IMR-90 (cell line): ENCODE results near the gene SPRED2. TPM values are rescaled to one million over a fixed set of nuclear protein-coding genes. Genes with fewer than 3 reads are reported as not detected.
A peak's percentile ranks its signal among the peaks of the same experiment; 100 is the strongest.

ENCODE experiments used
- ATAC-seq: fragments of 200-7000 bp; cut with Tn5 transposase; 2 replicates; pipeline ENCODE4 v1.9.1; 2020; ENCODE audit warnings: low read depth, mild to moderate bottlenecking, moderate library complexity
- BruUV-seq: library from RNA; stranded (reverse); fragments of 400-500 nt; replicated peaks from 2 replicates; lab custom pipeline; 2021; lab: Mats Ljungman, UMichigan
- CTCF ChIA-PET: fragments of 300-600 bp; formaldehyde crosslinking; extraction: SDS; loops from one replicate; lab custom pipeline; 2021; ENCODE audit warnings: antibody characterized with exemption; lab: Yijun Ruan, JAX
- POLR2A ChIA-PET: fragments of 300-600 bp; sonication (Branson Sonifier 250); formaldehyde crosslinking; loops from one replicate; lab custom pipeline; 2022; ENCODE audit warnings: antibody characterized with exemption; ENCODE audit not compliant: unreplicated experiment; lab: Charles Lee
- DNase-seq: peaks from one replicate; pipeline ENCODE4 v3.0.0; 2013
- H2AFZ ChIP-seq: replicated peaks from 2 replicates; pipeline ENCODE3; 2013; ENCODE audit warnings: low read length, mild to moderate bottlenecking; ENCODE audit not compliant: poor library complexity
- H2AK5ac ChIP-seq: 2 replicates; pipeline ENCODE4 v1.6.1; 2013; ENCODE audit warnings: low read depth, low read length, inconsistent platforms
- H2AK9ac ChIP-seq: replicated peaks from 2 replicates; pipeline ENCODE3; 2013; ENCODE audit warnings: mild to moderate bottlenecking, low read depth, low read length, moderate library complexity; ENCODE audit not compliant: poor library complexity
- H2BK120ac ChIP-seq: 2 replicates; pipeline ENCODE4 v1.6.1; 2013; ENCODE audit warnings: low read depth, low read length, inconsistent platforms
- H2BK15ac ChIP-seq: 3 replicates; pipeline ENCODE4 v1.6.1; 2013; ENCODE audit warnings: low read depth, low read length, inconsistent platforms
- H2BK20ac ChIP-seq: 2 replicates; pipeline ENCODE4 v1.6.1; 2013; ENCODE audit warnings: low read depth, mild to moderate bottlenecking, inconsistent platforms, low read length, moderate library complexity
- H2BK5ac ChIP-seq: 2 replicates; pipeline ENCODE4 v1.6.1; 2013; ENCODE audit warnings: mild to moderate bottlenecking, low read depth, low read length, inconsistent platforms; ENCODE audit not compliant: poor library complexity, severe bottlenecking
- H3K14ac ChIP-seq: replicated peaks from 2 replicates; pipeline ENCODE4 v1.6.1; 2013; ENCODE audit warnings: low read depth, low read length, inconsistent platforms
- H3K18ac ChIP-seq: 2 replicates; pipeline ENCODE4 v1.6.1; 2013; ENCODE audit warnings: low read depth, low read length, control low read depth
- H3K23ac ChIP-seq: 2 replicates; pipeline ENCODE4 v1.6.1; 2013; ENCODE audit warnings: low read depth, low read length, inconsistent platforms
- H3K27ac ChIP-seq: 2 replicates; pipeline ENCODE4 v1.5.1; 2013; ENCODE audit warnings: mild to moderate bottlenecking, control low read depth, low read length; ENCODE audit not compliant: insufficient read depth
- H3K27me3 ChIP-seq: 2 replicates; pipeline ENCODE4 v1.6.1; 2013; ENCODE audit warnings: low read length; ENCODE audit not compliant: control insufficient read depth, insufficient read depth
- H3K36me3 ChIP-seq: 2 replicates; pipeline ENCODE4 v1.6.1; 2013; ENCODE audit warnings: low read length, mixed read lengths; ENCODE audit not compliant: control insufficient read depth, insufficient read depth
- H3K4ac ChIP-seq: 2 replicates; pipeline ENCODE4 v1.6.1; 2013; ENCODE audit warnings: low read depth, low read length, inconsistent platforms
- H3K4me1 ChIP-seq: 2 replicates; pipeline ENCODE4 v1.6.1; 2013; ENCODE audit warnings: low read length, mixed read lengths; ENCODE audit not compliant: control insufficient read depth, insufficient read depth
- H3K4me2 ChIP-seq: 2 replicates; pipeline ENCODE4 v1.6.1; 2013; ENCODE audit warnings: low read depth, mild to moderate bottlenecking, control low read depth, low read length, moderate library complexity
- H3K4me3 ChIP-seq: 2 replicates; pipeline ENCODE4 v1.5.1; 2013; ENCODE audit warnings: low read depth, mild to moderate bottlenecking, control low read depth, low read length, moderate library complexity; ENCODE audit not compliant: insufficient read depth
- H3K56ac ChIP-seq: 2 replicates; pipeline ENCODE4 v1.6.1; 2013; ENCODE audit warnings: low read length, inconsistent platforms; ENCODE audit not compliant: insufficient read depth; ENCODE audit errors: extremely low read depth
- H3K79me1 ChIP-seq, 2 experiments: 2 replicates each; pipeline ENCODE4 v1.6.1; 2013; ENCODE audit warnings: low read length in 2 of 2, inconsistent platforms in 1 of 2, low read depth in 1 of 2
- H3K9ac ChIP-seq: 2 replicates; pipeline ENCODE4 v1.6.1; 2013; ENCODE audit warnings: low read depth, low read length, control low read depth
- H3K9me1 ChIP-seq: 2 replicates; pipeline ENCODE4 v1.6.1; 2013; ENCODE audit warnings: low read length, inconsistent platforms; ENCODE audit not compliant: insufficient read depth
- H3K9me3 ChIP-seq: 2 replicates; pipeline ENCODE4 v1.6.1; 2013; ENCODE audit warnings: low read length; ENCODE audit not compliant: control insufficient read depth, insufficient read depth
- H4K20me1 ChIP-seq: 2 replicates; pipeline ENCODE4 v1.6.1; 2013; ENCODE audit warnings: low read length, inconsistent platforms; ENCODE audit not compliant: insufficient read depth
- H4K5ac ChIP-seq: 2 replicates; pipeline ENCODE4 v1.6.1; 2013; ENCODE audit warnings: mild to moderate bottlenecking, low read depth, low read length, control low read depth
- H4K8ac ChIP-seq, 2 experiments: 2 replicates each; pipeline ENCODE4 v1.6.1; 2013; ENCODE audit warnings: low read depth in 2 of 2, low read length in 2 of 2, control low read depth in 1 of 2, inconsistent platforms in 1 of 2
- H4K91ac ChIP-seq: 2 replicates; pipeline ENCODE4 v1.6.1; 2013; ENCODE audit warnings: low read depth, low read length, inconsistent platforms; ENCODE audit not compliant: insufficient read depth
- MAZ ChIP-seq: IDR thresholded peaks from 2 replicates; pipeline ENCODE4 v1.6.1; 2012; ENCODE audit warnings: low read depth, mild to moderate bottlenecking, low read length, improper control_type of control experiment, moderate library complexity, borderline replicate concordance
- MXI1 ChIP-seq: IDR thresholded peaks from 2 replicates; pipeline ENCODE4 v1.6.1; 2012; ENCODE audit warnings: low read depth, mild to moderate bottlenecking, low read length, moderate library complexity, borderline replicate concordance
- WGBS, 2 experiments: methylation state at CpG; one replicate each; pipeline versions ENCODE4 v1.1.5 to v1.1.7; 2013; ENCODE audit warnings: missing lambda C conversion rate in 2 of 2; ENCODE audit not compliant: insufficient read length in 1 of 2; ENCODE audit errors: extremely low coverage in 2 of 2; 5-methylcytosine and 5-hydroxymethylcytosine counted together
- dilution Hi-C: fragments of 300-500 bp; cut with HindIII; formaldehyde crosslinking; loops from one replicate; pipeline ENCODE4 v1.14.3; 2018; ENCODE audit warnings: low sequenced_read_pairs; ENCODE audit not compliant: unreplicated experiment
- in situ Hi-C: fragments of 300-500 bp; cut with MboI; formaldehyde crosslinking; loops from 3 replicates; pipeline ENCODE4 v1.14.3; 2019; ENCODE audit warnings: low sequenced_read_pairs, inconsistent platforms, mixed read lengths
- intact Hi-C: fragments of 100-400 bp; cut with micrococcal nuclease; formaldehyde crosslinking; loops from 2 replicates; pipeline ENCODE4 v1.10.0; 2022
- polyA plus RNA-seq, 3 experiments: library from polyadenylated mRNA; depleted of rRNA; stranded (reverse); fragments of >200 nt; gene quantifications; 2 replicates each; pipeline ENCODE4 v1.2.3, GENCODE V29; 2012; ENCODE audit warnings: low replicate concordance in 1 of 3
- total RNA-seq: library from RNA; depleted of rRNA; stranded (reverse); fragments of >200 nt; gene quantifications from 2 replicates; pipeline ENCODE4 v1.2.3, GENCODE V29; 2012
- TF ChIP-seq, protein P1 (sequence below): fragments of 150-350 bp; IDR thresholded peaks from 2 replicates; pipeline ENCODE4 v1.6.1; 2016; ENCODE audit warnings: low read depth, mild to moderate bottlenecking, low read length, moderate library complexity, borderline replicate concordance

SPRED2 gene
- total and polyA plus RNA-seq, 2 of the 4 experiments (the other 2 are of a cell fraction): 4.8 to 18.7 TPM

DNA sequence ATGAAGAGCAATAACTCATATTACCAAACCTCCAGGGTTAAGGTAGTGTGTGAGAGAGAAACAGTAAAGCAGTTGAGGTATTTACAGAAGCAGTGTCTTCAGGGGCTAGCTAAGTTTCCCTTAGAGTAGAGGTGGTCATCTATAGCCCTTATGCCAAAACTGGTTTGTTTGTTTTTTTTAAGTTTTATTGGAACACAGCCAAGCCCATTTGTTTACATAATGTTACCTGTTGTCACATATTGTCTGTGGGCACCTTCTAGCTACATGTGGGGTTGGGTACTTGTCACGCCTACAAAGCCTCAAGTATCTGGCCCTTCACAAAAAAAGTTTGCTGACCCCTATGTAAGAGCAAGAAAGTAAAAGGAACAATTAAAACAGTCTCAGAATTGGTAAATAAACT lies 165.4 kb downstream of the SPRED2 start:
- Histone ChIP-seq H3K4me1 (peaks cover 8% of the 10 kb centered on the region), H3K4me2 (no peak overlapping the region), H3K9ac (no peak overlapping the region), H4K20me1 (peaks cover 46% of the 10 kb centered on the region), H4K91ac (no peak overlapping the region), H4K5ac (no peak overlapping the region), H3K79me1 (peaks cover 21 to 50% of the 10 kb centered on the region in 2 experiments), H3K4ac (no peak overlapping the region), H4K8ac (no peak overlapping the region), H2BK5ac (peak overlapping the region; percentile 50), H2AK5ac (no peak overlapping the region), H3K14ac (no peak overlapping the region), H3K18ac (no peak overlapping the region), H3K4me3 (no peak overlapping the region), H2BK20ac (no peak overlapping the region), H3K9me3 (no peaks in the 10 kb centered on the region), H3K27me3 (no peaks in the 10 kb centered on the region), H2BK15ac (no peak overlapping the region), H3K9me1 (peaks cover 6% of the 10 kb centered on the region; the same call in 1 of the 2 replicates), H3K36me3 (peaks cover 26% of the 10 kb centered on the region), H3K27ac (no peak overlapping the region), H2BK120ac (no peak overlapping the region), H2AFZ (no peak overlapping the region), H2AK9ac (no peak overlapping the region), H3K56ac (no peak overlapping the region), H3K23ac (no peak overlapping the region)
- no CpG with 5 or more reads among the region's 1 CpG for WGBS, 2 experiments
- dilution Hi-C loops: no loop called here
- BruUV-seq: no TSS peak
- in situ Hi-C loops: loop anchor here (5.0 kb wide), 2 partner anchors 160 to 280 kb away; no protein-coding TSS in a partner anchor
- intact Hi-C loops: no loop called here
- ATAC-seq: no peak
- TF ChIP-seq, protein P1, sequence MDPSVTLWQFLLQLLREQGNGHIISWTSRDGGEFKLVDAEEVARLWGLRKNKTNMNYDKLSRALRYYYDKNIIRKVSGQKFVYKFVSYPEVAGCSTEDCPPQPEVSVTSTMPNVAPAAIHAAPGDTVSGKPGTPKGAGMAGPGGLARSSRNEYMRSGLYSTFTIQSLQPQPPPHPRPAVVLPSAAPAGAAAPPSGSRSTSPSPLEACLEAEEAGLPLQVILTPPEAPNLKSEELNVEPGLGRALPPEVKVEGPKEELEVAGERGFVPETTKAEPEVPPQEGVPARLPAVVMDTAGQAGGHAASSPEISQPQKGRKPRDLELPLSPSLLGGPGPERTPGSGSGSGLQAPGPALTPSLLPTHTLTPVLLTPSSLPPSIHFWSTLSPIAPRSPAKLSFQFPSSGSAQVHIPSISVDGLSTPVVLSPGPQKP: no peak
- TF ChIP-seq MXI1: no peak
- no peak for TF ChIP-seq MAZ
- ChIA-PET CTCF (interaction anchor here (2.5 kb wide), 1 partner anchor 307 kb away, joined by 5 read pairs; no protein-coding TSS in a partner anchor), POLR2A (no interaction called here)
- DNase-seq: no peak
